Endodermal cell (in vitro differentiated cells): ENCODE measurements around the gene EZH1. TPM values are rescaled to one million over a fixed set of nuclear protein-coding genes. Genes with fewer than 3 reads are reported as not detected.

Source experiments
- DNase-seq: peaks from one replicate; pipeline ENCODE4 v3.0.0-alpha.2; 2017
- H3K27ac ChIP-seq: 2 replicates; pipeline ENCODE4 v1.5.1; 2013; ENCODE audit warnings: mild to moderate bottlenecking, low read depth, low read length, moderate library complexity
- H3K27me3 ChIP-seq: 2 replicates; pipeline ENCODE4 v1.6.1; 2013; ENCODE audit warnings: mild to moderate bottlenecking, low read length, moderate library complexity; ENCODE audit not compliant: insufficient read depth, control insufficient read depth, poor library complexity, severe bottlenecking
- H3K36me3 ChIP-seq: 2 replicates; pipeline ENCODE4 v1.7.0; 2013; ENCODE audit warnings: mild to moderate bottlenecking, low read length, moderate library complexity; ENCODE audit not compliant: control insufficient read depth, insufficient read depth
- H3K4me1 ChIP-seq: one replicate; pipeline ENCODE4 v1.7.0; 2013; ENCODE audit warnings: low read length; ENCODE audit not compliant: control insufficient read depth, insufficient read depth
- H3K4me3 ChIP-seq: 2 replicates; pipeline ENCODE4 v1.5.1; 2013; ENCODE audit warnings: mild to moderate bottlenecking, low read length, moderate library complexity
- H3K9ac ChIP-seq: 2 replicates; pipeline ENCODE4 v1.6.1; 2013; ENCODE audit warnings: mild to moderate bottlenecking, low read length, moderate library complexity; ENCODE audit not compliant: poor library complexity, severe bottlenecking; ENCODE audit errors: extremely low read depth
- H3K9me3 ChIP-seq: 2 replicates; pipeline ENCODE4 v1.6.1; 2013; ENCODE audit warnings: mild to moderate bottlenecking, low read length, moderate library complexity; ENCODE audit not compliant: control insufficient read depth
- H3K27ac Mint-ChIP-seq: 2 replicates; pipeline ENCODE4 v1.8.0; 2020; ENCODE audit warnings: mixed read lengths
- H3K27me3 Mint-ChIP-seq: 2 replicates; pipeline ENCODE4 v1.8.0; 2021; ENCODE audit warnings: mild to moderate bottlenecking, mixed read lengths; ENCODE audit not compliant: insufficient read depth
- H3K36me3 Mint-ChIP-seq: 2 replicates; pipeline ENCODE4 v1.8.0; 2020; ENCODE audit warnings: low read depth, mixed read lengths
- H3K4me1 Mint-ChIP-seq: 2 replicates; pipeline ENCODE4 v1.8.0; 2020; ENCODE audit warnings: mixed read lengths
- H3K4me3 Mint-ChIP-seq: 2 replicates; pipeline ENCODE4 v1.8.0; 2020; ENCODE audit warnings: mild to moderate bottlenecking, moderate library complexity, mixed read lengths
- H3K9me3 Mint-ChIP-seq: 2 replicates; pipeline ENCODE4 v1.8.0; 2020; ENCODE audit warnings: mild to moderate bottlenecking, mixed read lengths
- CTCF ChIP-seq: fragments of 200-600 bp; sonication (generic); conservative IDR thresholded peaks from 2 replicates; pipeline ENCODE4 v1.5.0; 2021; ENCODE audit warnings: antibody characterized with exemption, mild to moderate bottlenecking
- WGBS, 2 experiments: methylation state at CpG; one replicate each; pipeline versions ENCODE4 v1.1.5 to v1.1.7; 2013; ENCODE audit warnings: missing lambda C conversion rate in 2 of 2, mixed read lengths in 1 of 2; ENCODE audit not compliant: insufficient coverage in 1 of 2, insufficient read length in 1 of 2; 5-methylcytosine and 5-hydroxymethylcytosine counted together
- total RNA-seq, 2 donors: library from RNA; stranded (reverse); fragmentation: NEBNext Ultra II Directional in 1 of 2; extraction: Animal tissue kit (Norgen Biotek cat#: 25700) in 1 of 2; gene quantifications; 2 replicates in 1 of 2; 3 replicates in 1 of 2; pipeline ENCODE4 v1.2.1, GENCODE V29; 2021

The EZH1 gene
- total RNA-seq, 2 donors from 2014 or later, result 26.0 to 27.2 TPM

GRCh38 chr17:42787266-42787665, 42.4 kb upstream of the EZH1 start:
- H3K4me3 Mint-ChIP-seq, result no peak overlapping the region

GRCh38 chr17:42784811-42785592, 40.2 kb upstream of the EZH1 start:
- 94 to 97% methylated on average over 40 to 52 of the region's 52 CpGs for WGBS, 2 experiments
- H3K36me3 ChIP-seq, result no peaks in the 10 kb centered on the region
- Mint-ChIP-seq H3K36me3 (no peaks in the 10 kb centered on the region), H3K4me3 (no peak overlapping the region), H3K27me3 (peaks cover 76% of the 10 kb centered on the region), H3K9me3 (no peaks in the 10 kb centered on the region), H3K27ac (no peak overlapping the region), H3K4me1 (peaks cover 13% of the 10 kb centered on the region)
- no peak overlapping the region for H3K9ac ChIP-seq
- H3K4me3 ChIP-seq, result no peak overlapping the region
- H3K27ac ChIP-seq, result no peak overlapping the region
- DNase-seq, result no peak
- H3K9me3 ChIP-seq, result no peaks in the 10 kb centered on the region
- peaks cover 38% of the 10 kb centered on the region for H3K27me3 ChIP-seq
- no peak for TF ChIP-seq CTCF
- no peaks in the 10 kb centered on the region for H3K4me1 ChIP-seq

More at GRCh38 chr17:42787266-42787665, 42.4 kb upstream of the EZH1 start:
- Mint-ChIP-seq H3K27ac (no peak overlapping the region), H3K9me3 (no peaks in the 10 kb centered on the region), H3K36me3 (no peaks in the 10 kb centered on the region), H3K27me3 (peaks cover 71% of the 10 kb centered on the region), H3K4me1 (peaks cover 8% of the 10 kb centered on the region)
- 95 to 96% methylated on average over 8 to 11 of the region's 11 CpGs for WGBS, 2 experiments
- no peak for TF ChIP-seq CTCF
- Histone ChIP-seq H3K27ac (no peak overlapping the region), H3K9ac (no peak overlapping the region), H3K4me1 (no peaks in the 10 kb centered on the region), H3K27me3 (peaks cover 20% of the 10 kb centered on the region), H3K9me3 (no peaks in the 10 kb centered on the region), H3K4me3 (no peak overlapping the region), H3K36me3 (no peaks in the 10 kb centered on the region)
- DNase-seq, result no peak

GRCh38 chr17:42784409-42784808, 39.6 kb upstream of the EZH1 start:
- DNase-seq, result no peak
- no peaks in the 10 kb centered on the region for H3K9me3 ChIP-seq
- H3K4me3 Mint-ChIP-seq, result no peak overlapping the region
- no peak overlapping the region for H3K4me3 ChIP-seq
- H3K27me3 ChIP-seq, result peaks cover 38% of the 10 kb centered on the region
- no peak for TF ChIP-seq CTCF
- WGBS, 2 experiments, result 91 to 98% methylated on average over 20 to 25 of the region's 25 CpGs
- H3K9me3 Mint-ChIP-seq, result no peaks in the 10 kb centered on the region
- no peak overlapping the region for H3K27ac ChIP-seq
- H3K9ac ChIP-seq, result no peak overlapping the region
- H3K4me1 Mint-ChIP-seq, result peaks cover 18% of the 10 kb centered on the region
- no peaks in the 10 kb centered on the region for H3K36me3 Mint-ChIP-seq
- peaks cover 73% of the 10 kb centered on the region for H3K27me3 Mint-ChIP-seq
- H3K4me1 ChIP-seq, result no peaks in the 10 kb centered on the region
- H3K27ac Mint-ChIP-seq, result no peak overlapping the region
- H3K36me3 ChIP-seq, result no peaks in the 10 kb centered on the region
